ENCODE data around the gene NTN4. TPM values are rescaled to one million over a fixed set of nuclear protein-coding genes. Genes with fewer than 3 reads are reported as not detected.

Gene NTN4
- total RNA-seq, 1 donor from 2014 or later, result 0.59 TPM

DNA sequence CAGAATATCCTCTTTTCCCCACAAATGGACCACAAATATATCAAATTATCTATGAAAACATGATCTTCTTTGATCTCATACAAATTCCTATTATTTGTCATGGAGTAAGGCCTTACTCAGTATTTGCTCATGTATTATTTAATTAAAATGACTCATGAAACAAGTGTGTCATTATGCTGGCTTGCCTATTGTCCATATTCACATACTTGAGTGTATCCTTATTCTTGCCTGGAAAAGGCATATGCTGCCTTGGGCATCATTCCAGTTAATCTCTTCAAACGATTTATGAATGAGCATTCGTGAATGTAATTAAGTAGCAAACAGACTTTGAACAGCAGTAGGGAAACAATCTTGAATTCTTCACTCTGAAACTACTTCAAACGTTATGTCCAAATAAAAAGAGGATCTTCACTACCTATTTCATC lies 45.6 kb upstream of the NTN4 start:
- Mint-ChIP-seq H3K27ac (ENCODE audit: unreplicated experiment) (no peak overlapping the region), H3K4me1 (ENCODE audit: low read depth, unreplicated experiment) (no peaks in the 10 kb centered on the region), H3K36me3 (ENCODE audit: unreplicated experiment) (no peaks in the 10 kb centered on the region), H3K4me3 (ENCODE audit: unreplicated experiment) (no peak overlapping the region), H3K27me3 (ENCODE audit: unreplicated experiment) (no peaks in the 10 kb centered on the region), H3K9me3 (ENCODE audit: unreplicated experiment) (peaks cover 2% of the 10 kb centered on the region)
- TF ChIP-seq CTCF (IDR thresholded peaks at IDR 0.05; ENCODE audit: partially characterized antibody, unreplicated experiment), result no peak
- no peak for DNase-seq

DNA sequence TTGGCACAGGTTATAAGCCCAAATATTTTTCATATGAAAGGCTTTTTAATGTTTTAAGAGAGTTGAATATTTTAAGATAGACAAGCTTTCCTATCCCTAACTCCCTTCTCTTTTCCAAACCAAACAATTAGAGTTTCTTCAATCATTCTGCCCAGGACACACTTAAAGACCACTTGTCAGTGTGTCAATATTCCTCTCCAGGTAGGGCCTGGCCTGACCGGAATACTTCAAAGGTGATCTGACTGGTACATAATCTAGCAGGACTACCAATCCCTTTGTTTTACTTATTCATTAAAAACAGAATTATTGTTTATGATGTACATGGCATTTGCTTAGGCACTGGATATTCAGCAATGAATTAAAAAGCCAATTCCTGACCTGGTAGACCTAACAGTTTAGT lies 44.0 kb upstream of the NTN4 start:
- Mint-ChIP-seq H3K36me3 (ENCODE audit: unreplicated experiment) (no peaks in the 10 kb centered on the region), H3K9me3 (ENCODE audit: unreplicated experiment) (peaks cover 2% of the 10 kb centered on the region), H3K4me1 (ENCODE audit: low read depth, unreplicated experiment) (no peaks in the 10 kb centered on the region), H3K27ac (ENCODE audit: unreplicated experiment) (no peak overlapping the region), H3K27me3 (ENCODE audit: unreplicated experiment) (no peaks in the 10 kb centered on the region), H3K4me3 (ENCODE audit: unreplicated experiment) (no peak overlapping the region)
- DNase-seq, result no peak
- TF ChIP-seq CTCF (IDR thresholded peaks at IDR 0.05; ENCODE audit: partially characterized antibody, unreplicated experiment), result no peak

- TF ChIP-seq CTCF (IDR thresholded peaks at IDR 0.05; ENCODE audit: partially characterized antibody, unreplicated experiment), result no peak
- no peak for DNase-seq
- Mint-ChIP-seq H3K4me3 (ENCODE audit: unreplicated experiment) (no peak overlapping the region), H3K27ac (ENCODE audit: unreplicated experiment) (no peak overlapping the region), H3K4me1 (ENCODE audit: low read depth, unreplicated experiment) (no peaks in the 10 kb centered on the region), H3K36me3 (ENCODE audit: unreplicated experiment) (no peaks in the 10 kb centered on the region), H3K27me3 (ENCODE audit: unreplicated experiment) (peaks cover 2% of the 10 kb centered on the region), H3K9me3 (ENCODE audit: unreplicated experiment) (no peaks in the 10 kb centered on the region)
These were observed 39.9 kb upstream of the NTN4 start for GRCh38 chr12:95830335-95831089.

DNA sequence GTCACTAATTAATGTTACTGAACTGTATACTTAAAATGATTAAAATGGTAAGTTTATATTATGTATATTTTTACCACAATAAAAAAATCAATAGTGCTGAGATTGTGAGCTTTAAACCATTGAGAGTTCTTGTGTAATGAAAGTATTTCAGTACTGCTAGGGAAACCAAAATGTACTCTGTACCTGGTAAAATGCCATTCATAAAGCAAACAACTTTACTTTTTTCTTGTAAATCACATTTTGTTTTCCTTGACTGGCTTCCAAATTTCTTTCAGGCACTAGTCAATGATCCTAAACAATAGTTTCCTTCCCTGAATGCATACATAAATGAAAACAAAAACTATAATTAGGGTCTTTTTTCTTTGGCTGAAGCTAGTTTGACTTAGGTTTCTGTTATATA lies 38.8 kb upstream of the NTN4 start:
- Mint-ChIP-seq H3K27ac (ENCODE audit: unreplicated experiment) (no peak overlapping the region), H3K4me1 (ENCODE audit: low read depth, unreplicated experiment) (no peaks in the 10 kb centered on the region), H3K9me3 (ENCODE audit: unreplicated experiment) (no peaks in the 10 kb centered on the region), H3K36me3 (ENCODE audit: unreplicated experiment) (no peaks in the 10 kb centered on the region), H3K4me3 (ENCODE audit: unreplicated experiment) (no peak overlapping the region), H3K27me3 (ENCODE audit: unreplicated experiment) (peaks cover 2% of the 10 kb centered on the region)
- DNase-seq, result no peak
- TF ChIP-seq CTCF (IDR thresholded peaks at IDR 0.05; ENCODE audit: partially characterized antibody, unreplicated experiment), result no peak

- Mint-ChIP-seq H3K27me3 (ENCODE audit: unreplicated experiment) (no peaks in the 10 kb centered on the region), H3K27ac (ENCODE audit: unreplicated experiment) (no peak overlapping the region), H3K36me3 (ENCODE audit: unreplicated experiment) (no peaks in the 10 kb centered on the region), H3K4me1 (ENCODE audit: low read depth, unreplicated experiment) (no peaks in the 10 kb centered on the region), H3K9me3 (ENCODE audit: unreplicated experiment) (no peaks in the 10 kb centered on the region), H3K4me3 (ENCODE audit: unreplicated experiment) (no peak overlapping the region)
- peak; percentile 36 for TF ChIP-seq CTCF (IDR thresholded peaks at IDR 0.05; ENCODE audit: partially characterized antibody, unreplicated experiment)
- peak; percentile 24 for DNase-seq
These were observed 29.6 kb upstream of the NTN4 start for GRCh38 chr12:95820096-95820703.

Data from glutamatergic neuron (in vitro differentiated cells).